HG02798 (cell line): ENCODE data around the gene GNG7.

Experiments used
- ATAC-seq: cut with Tn5 transposase; IDR thresholded peaks from one replicate; pipeline ENCODE4 v1.9.1; 2021; ENCODE audit warnings: mild to moderate bottlenecking; ENCODE audit not compliant: unreplicated experiment, poor library complexity

GNG7 gene

DNA sequence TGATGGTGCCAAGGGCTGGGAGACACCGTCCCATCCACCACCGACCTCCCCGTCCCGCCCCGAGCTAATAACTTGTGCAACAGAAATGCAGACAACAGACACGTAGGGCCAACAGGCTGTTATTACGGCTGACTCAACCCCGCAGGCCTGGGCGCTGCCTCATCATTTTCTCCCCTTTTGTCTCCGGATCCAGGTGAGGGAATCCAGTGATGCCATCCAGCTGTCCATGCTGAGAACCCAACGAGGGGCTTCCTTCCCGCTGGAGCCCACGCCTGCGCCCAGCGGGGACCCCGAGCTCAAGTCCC, 25.1 kb upstream of the GNG7 start:
- ATAC-seq: no peak

- no peak for ATAC-seq
Measured at GRCh38 chr19:2726904-2727639, 24.6 kb upstream of the GNG7 start.

- ATAC-seq: no peak
Measured at GRCh38 chr19:2726160-2726855, 23.8 kb upstream of the GNG7 start.

DNA sequence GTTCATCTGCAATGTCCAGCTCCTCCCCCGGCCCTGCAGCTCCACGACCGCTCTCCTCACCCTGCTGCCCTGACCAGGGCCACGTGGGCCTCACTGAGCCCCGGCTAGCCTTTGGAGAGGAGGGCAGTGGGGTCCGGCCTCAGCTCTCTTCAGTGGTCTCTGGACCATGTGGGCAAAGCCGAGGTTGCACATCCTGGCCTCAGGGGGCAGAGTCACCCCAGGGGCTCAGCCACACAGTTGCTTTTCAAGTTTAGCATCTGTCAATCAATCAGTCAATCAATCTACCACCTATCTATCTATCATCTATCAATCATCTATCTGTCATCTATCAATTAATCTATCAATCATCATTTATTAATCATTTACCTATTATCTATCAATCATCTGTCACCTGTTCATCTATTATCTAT, 21.7 kb upstream of the GNG7 start:
- ATAC-seq: no peak

- ATAC-seq: no peak
Measured at GRCh38 chr19:2723747-2724146, 21.3 kb upstream of the GNG7 start.

DNA sequence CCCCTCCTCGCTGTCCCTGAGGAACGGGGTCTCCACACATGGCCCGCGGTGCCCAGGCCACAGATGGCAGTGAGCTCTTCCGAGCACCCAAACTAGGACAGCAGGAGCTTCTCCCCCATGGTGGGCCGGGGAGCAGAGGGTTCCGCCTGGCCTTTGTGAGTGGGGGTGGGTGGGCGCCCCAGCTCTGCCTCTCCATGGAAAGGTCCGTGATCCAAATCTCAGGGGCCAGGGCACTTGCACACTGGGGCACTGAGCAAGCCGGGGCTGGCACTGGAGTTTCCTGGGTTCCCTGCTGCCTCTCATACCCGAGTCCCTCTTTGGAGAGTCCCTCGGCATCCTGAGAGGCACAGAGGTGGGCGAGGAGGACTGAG, 20.8 kb upstream of the GNG7 start:
- ATAC-seq: no peak

DNA sequence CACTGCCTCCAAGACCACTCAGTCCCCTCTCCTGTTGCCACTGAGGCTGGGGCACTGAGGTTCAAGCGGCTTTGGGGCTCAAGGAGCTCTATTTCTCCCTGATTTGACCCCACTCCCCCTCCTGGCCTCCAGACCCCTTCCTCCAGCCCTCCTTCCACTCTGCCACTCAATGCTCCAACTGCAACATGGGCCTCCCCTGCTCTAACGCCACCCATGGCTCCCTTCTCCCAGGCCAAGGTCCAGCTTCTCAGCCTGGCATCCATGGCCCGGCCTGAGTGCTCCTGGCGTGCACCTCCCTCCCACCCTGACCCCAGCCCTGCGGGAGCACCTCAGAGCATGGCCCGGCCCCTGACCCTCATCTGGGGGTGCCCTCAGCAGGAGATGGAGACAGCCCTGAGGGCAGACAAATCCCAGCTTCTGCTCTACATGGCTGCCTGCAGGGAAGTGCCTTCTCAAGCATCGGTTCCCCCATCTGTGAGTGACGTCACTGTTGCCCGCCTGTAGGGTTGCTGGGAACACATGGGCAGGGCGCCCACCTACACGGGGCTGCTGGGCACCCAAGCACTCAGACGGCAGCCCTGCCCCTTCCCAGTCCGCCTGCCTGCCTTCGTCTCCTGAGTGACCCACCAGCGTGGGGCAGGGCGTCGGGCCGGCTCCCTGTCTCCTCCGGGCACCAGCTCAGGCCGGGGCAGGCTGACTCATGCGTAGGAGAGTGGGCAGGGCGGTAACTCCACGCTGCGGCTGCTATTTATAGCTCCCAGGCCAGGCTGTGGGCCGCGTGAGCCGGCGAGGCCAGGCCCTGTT, 20.2 kb upstream of the GNG7 start:
- no peak for ATAC-seq

DNA sequence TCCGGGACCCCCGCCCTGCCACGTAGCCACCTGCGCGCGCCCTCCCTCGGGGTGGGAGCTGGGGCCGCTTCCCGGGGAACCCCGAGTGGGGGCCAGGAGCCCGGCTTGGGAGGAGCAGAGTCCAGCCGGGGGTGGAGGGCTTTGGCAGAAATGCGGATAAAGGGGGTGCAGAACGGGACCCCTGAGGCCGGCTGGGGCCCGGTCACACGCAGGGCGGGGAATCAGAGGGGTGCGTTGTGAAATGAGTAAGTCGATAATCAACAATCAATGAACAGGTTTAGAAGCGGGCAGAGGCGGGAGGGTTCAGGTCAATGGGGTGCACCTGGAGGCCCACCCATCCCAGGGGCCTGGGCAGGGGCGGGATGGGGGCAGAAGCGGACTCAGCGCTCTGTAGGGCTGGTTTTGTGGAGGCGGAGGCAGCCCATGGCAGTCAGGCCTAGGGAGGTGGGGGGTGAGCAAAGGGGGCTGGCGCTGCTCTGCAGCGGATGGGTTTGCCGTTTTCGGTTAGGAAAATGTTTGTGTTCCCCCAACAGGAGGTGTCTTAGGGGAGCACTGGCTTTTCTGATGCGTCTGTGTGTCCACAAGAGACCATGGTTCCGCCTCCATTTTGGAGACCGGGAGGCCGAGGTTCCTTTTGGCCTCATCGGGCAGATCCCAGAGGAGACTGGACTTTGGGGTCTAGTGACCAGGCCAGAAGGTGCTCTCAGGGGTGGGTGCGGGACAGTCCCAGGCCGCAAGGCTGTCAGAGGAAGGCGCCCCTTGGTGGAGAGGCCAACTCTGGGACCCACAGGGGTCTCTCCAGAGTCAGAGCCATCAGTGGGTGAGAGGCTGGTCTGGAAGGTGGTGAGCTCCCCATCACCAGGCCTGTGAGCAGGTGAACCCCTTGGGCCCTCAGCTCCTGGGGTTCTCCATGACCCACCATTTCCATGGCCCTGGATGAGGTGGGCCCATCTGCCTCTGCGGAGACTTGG, 19.4 kb upstream of the GNG7 start:
- ATAC-seq: no peak

DNA sequence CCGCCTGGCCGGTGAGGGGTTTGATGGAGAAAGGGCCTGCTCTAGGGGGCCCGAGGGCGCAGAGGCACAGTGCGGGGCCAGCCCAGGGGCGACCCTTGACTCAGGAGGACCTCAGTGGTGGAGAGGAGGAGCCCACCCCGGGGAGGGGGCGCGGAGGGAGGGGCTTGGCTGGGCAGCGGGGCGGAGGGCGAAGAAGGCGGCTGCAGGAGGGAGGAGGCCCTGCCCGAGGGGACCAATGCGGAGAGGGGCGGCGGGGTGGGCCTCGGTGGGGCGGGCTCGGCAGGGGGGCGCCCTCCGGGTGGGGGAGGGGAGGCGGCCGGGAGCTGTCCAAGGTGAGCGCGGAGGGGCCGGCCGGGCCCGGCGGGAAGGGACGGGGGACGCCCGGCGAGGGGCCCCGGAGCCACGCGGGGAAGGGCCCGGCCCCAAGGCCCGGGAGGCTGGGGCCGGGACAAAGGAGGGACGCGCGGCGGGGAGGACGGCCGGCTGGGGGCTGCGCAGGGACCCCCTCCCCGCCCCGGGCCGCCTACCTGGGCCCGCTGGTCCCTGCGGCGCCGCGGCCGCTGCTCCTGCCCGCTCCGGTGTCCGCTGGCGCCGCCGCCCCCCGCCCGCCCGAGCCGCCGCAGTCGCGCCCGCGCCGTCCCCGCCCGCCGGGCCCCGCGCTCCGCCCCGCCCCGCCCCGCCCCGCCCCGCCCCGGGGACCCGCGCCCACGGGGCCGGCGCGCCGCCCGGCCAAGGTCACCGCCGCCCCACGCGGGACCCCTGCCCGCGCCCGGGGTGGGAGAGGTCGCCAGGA, 18.5 kb upstream of the GNG7 start, which contains the start of gene DIRAS1:
DIRAS1 (minus strand) TSS at position 596 of the 793 bp plus-strand sequence. CDS start 3,566 bp downstream, outside the sequence.
- ATAC-seq: no peak

- no peak for ATAC-seq
Measured at GRCh38 chr19:2719920-2720776, 17.7 kb upstream of the GNG7 start.

DNA sequence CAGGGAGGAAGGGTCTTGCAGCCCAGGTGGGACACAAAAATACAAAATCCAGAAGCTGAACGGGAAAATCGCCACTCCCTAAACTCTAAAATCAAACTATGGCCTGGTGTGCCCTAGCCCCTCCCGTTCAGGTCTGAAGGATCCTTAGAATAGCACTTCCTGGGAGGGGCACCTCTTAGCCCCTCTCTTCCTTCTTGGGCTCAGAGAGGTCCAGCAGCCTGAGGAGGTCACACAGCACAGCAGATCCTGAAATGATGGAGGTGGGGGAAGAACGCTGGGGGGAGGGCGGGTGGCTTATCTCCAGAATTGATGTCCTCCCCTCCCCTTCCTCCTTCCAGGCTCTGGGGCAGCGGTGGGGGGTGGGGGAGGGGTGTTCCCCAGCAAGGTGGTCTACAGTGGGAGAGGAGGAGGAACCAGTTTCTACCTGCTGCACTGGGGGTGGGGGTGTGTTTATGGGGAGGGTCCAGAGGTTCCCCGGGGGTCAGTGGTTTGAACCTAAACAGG, 16.8 kb upstream of the GNG7 start:
- no peak for ATAC-seq

- ATAC-seq: no peak
Measured at GRCh38 chr19:2717638-2718541, 15.4 kb upstream of the GNG7 start.

GRCh38 chr19:2716722-2717637, 14.5 kb upstream of the GNG7 start:
- no peak for ATAC-seq

DNA sequence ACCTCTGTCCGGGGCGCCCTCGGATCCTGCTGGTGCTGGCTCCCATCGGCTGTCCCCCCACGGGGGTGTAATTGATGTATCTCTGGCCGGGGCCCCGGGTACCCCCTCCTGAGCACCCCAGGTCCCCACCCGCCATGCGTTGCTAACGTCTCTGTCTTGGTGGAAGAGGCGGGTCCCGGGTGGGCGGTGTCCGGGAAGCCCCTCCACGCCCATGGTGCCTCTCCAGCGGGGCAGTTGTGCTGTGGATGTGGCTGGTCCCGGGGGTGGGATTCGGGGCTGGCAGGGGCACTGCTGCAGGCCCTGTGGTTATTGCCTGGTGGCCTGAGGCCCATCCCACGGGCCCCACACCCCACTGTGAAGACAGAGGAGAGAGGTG, 13.8 kb upstream of the GNG7 start:
- ATAC-seq: no peak

- no peak for ATAC-seq
Measured at GRCh38 chr19:2715470-2716274, 13.2 kb upstream of the GNG7 start.
